Measurements from ENCODE around the gene HACD4.

HACD4 gene

DNA sequence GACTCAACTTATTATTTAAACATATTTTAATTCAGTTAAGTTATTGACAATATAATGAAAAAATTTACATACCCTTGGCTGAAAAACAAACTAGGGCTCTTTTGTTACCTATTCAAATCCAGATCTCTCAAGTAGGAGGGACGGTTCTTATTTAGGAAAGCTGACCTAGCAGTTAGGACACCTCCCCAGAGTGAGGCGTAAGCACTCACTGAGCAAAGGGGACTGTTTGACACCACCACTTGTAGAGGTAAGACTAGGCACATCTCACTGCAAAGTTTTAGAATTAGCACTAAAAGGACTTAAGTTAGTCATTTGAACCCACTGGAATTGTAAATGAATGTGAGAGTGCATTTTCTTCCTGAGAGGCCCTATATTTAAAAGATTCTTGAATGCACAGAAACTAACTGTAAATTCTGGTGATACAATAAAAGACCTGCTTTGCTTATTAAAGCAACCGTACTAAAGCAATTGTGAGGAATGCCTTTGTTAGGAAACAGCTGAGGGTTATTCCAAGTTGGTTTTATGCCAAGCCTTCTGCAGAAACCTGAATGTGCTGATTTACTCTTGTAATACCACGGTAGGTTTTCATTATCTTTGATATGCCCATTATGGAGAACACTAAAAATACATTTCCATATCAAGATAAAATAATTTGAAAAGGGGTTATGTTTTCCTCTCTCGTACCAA lies 16.2 kb downstream of the HACD4 start:
- no peak overlapping the region for H3K27ac ChIP-seq
- ChIA-PET CTCF (no interaction called here), POLR2A (ENCODE audit: low non-redundant PET) (no interaction called here)
- no peak for TF ChIP-seq CTCF (conservative IDR thresholded peaks at IDR 0.05; ENCODE audit: low read depth)
- DNase-seq (ENCODE audit: low spot score), result no peak

DNA sequence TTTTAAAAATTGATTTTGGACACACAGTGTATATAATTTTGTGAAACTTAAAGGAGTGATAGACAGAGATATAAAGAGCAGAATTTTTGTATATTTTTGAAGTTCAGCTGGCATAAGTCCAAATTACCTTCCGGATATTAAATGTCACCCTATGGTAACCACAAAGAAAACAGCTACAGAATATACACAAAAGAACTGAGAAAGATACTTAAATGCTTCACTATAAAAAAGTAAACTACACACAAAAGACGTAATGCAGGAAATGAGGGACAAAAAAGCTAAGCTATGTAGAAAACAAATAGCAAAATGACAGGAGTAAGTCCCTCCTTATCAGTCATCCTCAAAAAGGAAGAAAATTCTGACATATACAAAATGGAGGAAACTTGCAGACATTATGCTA lies 29.4 kb downstream of the HACD4 start:
- no peak for DNase-seq (ENCODE audit: low spot score)
- no peak for TF ChIP-seq CTCF (conservative IDR thresholded peaks at IDR 0.05; ENCODE audit: low read depth)
- POLR2A ChIA-PET (ENCODE audit: low non-redundant PET), result no interaction called here
- H3K27ac ChIP-seq, result no peak overlapping the region
- CTCF ChIA-PET, result interaction anchor here (0.6 kb wide), 1 partner anchor 728 kb away, joined by 3 read pairs; no protein-coding TSS in a partner anchor

DNA sequence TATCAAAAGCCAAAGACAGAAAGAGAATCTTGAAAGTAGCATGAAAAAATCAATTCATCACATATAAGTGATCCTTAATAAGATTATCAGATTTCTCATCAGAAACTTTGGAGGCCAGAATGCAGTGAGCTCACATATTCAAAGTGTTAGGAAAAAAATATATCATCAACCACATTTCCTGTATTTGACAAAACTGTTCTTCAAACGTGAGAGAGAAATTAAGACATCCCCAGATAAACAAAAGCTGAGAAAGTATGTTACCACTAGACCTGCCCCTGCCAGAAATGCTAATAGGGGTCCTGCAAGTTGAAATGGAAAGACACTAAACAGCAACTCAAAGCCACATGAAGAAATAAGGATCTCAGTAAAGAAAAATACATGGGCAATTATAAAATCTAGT lies 29.9 kb downstream of the HACD4 start:
- ChIA-PET CTCF (interaction anchor here (0.6 kb wide), 1 partner anchor 480 kb away, joined by 6 read pairs; no protein-coding TSS in a partner anchor), POLR2A (ENCODE audit: low non-redundant PET) (no interaction called here)
- TF ChIP-seq CTCF (conservative IDR thresholded peaks at IDR 0.05; ENCODE audit: low read depth), result no peak

DNA sequence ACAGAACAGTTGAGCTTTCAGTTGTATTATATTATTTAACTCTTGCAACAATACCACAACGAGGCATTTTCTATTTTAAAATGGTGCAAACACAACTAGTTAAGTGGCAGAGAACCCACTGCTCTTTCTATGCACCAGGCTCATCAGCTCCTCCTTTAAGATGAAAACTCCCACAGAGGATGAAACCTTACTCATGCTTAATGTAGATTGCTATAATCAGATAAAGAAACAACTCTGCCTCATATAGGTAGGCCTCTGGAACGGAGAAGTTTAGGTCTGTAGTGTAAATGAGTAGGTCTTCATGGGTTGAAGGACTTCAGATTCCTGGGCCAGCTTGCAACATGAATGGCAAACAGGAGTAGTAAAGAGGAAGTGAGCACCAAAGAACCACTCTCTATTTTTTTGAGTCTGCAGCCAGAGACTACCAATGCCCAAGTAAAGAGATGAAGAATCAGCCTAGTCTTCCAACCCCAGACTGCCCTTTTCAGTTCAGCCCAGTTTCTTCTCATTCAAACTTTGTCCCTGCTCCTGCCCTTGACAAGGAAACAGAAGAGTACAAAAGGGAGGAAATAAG lies 33.9 kb downstream of the HACD4 start:
- ChIA-PET CTCF (no interaction called here), POLR2A (ENCODE audit: low non-redundant PET) (no interaction called here)
- no peak for TF ChIP-seq CTCF (conservative IDR thresholded peaks at IDR 0.05; ENCODE audit: low read depth)
- H3K27ac ChIP-seq, result no peak overlapping the region
- DNase-seq (ENCODE audit: low spot score), result no peak

More for the DNA sequence above, 29.9 kb downstream of the HACD4 start:
- no peak for DNase-seq (ENCODE audit: low spot score)
- H3K27ac ChIP-seq, result no peak overlapping the region

DNA sequence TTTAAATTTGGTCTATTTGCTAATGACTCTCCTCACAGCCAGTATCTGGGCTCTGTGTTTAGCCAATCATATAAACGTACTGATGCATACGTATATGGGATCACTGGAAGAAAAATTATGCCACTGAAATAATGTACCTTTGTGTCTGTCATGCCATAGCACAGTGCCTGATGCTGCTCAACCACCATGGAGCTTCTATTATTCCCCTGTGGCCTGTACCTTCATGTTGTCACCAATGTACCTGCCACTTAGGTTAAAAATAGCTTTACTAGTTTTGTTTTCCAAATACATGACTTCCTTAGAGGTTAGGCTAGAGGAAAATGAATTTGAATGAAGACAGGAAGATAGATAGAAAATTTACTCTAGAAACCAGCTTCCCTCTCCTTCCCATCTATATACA lies 34.6 kb downstream of the HACD4 start:
- no peak overlapping the region for H3K27ac ChIP-seq
- POLR2A ChIA-PET (ENCODE audit: low non-redundant PET), result no interaction called here
- no peak for DNase-seq (ENCODE audit: low spot score)
- CTCF ChIA-PET, result no interaction called here
- no peak for TF ChIP-seq CTCF (conservative IDR thresholded peaks at IDR 0.05; ENCODE audit: low read depth)

- CTCF ChIA-PET, result no interaction called here
Observed at GRCh38 chr9:20995616-20996015, 35.8 kb downstream of the HACD4 start.

More at GRCh38 chr9:20995616-20996015, 35.8 kb downstream of the HACD4 start:
- POLR2A ChIA-PET (ENCODE audit: low non-redundant PET), result no interaction called here
- no peak overlapping the region for H3K27ac ChIP-seq
- no peak for DNase-seq (ENCODE audit: low spot score)
- TF ChIP-seq CTCF (conservative IDR thresholded peaks at IDR 0.05; ENCODE audit: low read depth), result no peak

All from RWPE1 (cell line).